ENCODE results near the gene CNOT2.

DNA sequence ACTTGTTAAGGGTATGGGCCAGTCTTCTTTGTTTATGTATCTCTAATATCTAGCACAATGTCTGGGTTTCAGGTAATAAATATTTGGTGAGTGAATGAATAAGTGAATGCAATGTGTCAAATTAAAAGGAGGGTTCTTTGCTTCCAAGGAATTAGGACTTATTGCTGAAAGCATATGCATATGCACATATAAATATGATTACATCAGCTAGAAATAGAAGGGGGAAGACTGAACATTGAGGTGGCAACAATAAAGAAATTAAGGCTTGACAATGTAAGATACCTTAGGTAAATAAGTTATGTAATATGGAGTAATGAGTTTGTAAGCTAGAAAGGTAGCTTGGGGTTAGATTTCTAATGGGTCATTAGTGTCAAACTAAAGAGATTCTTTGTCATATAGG is 160.6 kb downstream of the CNOT2 start:
- TF ChIP-seq, protein P1, sequence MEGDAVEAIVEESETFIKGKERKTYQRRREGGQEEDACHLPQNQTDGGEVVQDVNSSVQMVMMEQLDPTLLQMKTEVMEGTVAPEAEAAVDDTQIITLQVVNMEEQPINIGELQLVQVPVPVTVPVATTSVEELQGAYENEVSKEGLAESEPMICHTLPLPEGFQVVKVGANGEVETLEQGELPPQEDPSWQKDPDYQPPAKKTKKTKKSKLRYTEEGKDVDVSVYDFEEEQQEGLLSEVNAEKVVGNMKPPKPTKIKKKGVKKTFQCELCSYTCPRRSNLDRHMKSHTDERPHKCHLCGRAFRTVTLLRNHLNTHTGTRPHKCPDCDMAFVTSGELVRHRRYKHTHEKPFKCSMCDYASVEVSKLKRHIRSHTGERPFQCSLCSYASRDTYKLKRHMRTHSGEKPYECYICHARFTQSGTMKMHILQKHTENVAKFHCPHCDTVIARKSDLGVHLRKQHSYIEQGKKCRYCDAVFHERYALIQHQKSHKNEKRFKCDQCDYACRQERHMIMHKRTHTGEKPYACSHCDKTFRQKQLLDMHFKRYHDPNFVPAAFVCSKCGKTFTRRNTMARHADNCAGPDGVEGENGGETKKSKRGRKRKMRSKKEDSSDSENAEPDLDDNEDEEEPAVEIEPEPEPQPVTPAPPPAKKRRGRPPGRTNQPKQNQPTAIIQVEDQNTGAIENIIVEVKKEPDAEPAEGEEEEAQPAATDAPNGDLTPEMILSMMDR (IDR thresholded peaks at IDR 0.05): no peak
- no peak for TF ChIP-seq POLR2A (IDR thresholded peaks at IDR 0.05)

Data from Peyer's patch (tissue), 4 donors.